GM12878 (cell line): Measurements from ENCODE around the gene CCDC85B.

Experiments used
- JUNB ChIP-seq: IDR thresholded peaks from 2 replicates; pipeline ENCODE4 v1.6.1; 2016; ENCODE audit warnings: antibody characterized with exemption, mild to moderate bottlenecking
- POLR2A ChIP-seq: IDR thresholded peaks from 2 replicates; pipeline ENCODE4 v1.6.1; 2011; ENCODE audit warnings: low read depth, mild to moderate bottlenecking, low read length
- POLR2AphosphoS5 ChIP-seq: IDR thresholded peaks from 2 replicates; pipeline ENCODE4 v1.6.1; 2011; ENCODE audit warnings: mild to moderate bottlenecking, low read length, inconsistent platforms
- TCF7 ChIP-seq: IDR thresholded peaks from 2 replicates; pipeline ENCODE4 v1.6.1; 2014; ENCODE audit warnings: antibody characterized with exemption, borderline replicate concordance
- TF ChIP-seq, protein P1 (sequence below): IDR thresholded peaks from 2 replicates; pipeline ENCODE4 v1.6.1; 2012; ENCODE audit warnings: improper control_type of control experiment, low read depth, low read length; ENCODE audit not compliant: insufficient replicate concordance
- TF ChIP-seq, protein P2 (sequence below): IDR thresholded peaks from 2 replicates; pipeline ENCODE4 v1.6.1; 2012; ENCODE audit warnings: low read length, inconsistent platforms
- TF ChIP-seq, protein P3 (sequence below), 3 experiments: IDR thresholded peaks in 2 of 3; conservative IDR thresholded peaks in 1 of 3; 2 replicates each; pipeline ENCODE4 v1.5.1; 2011; ENCODE audit warnings: low read depth in 3 of 3, low read length in 3 of 3, mild to moderate bottlenecking in 3 of 3, control low read depth in 2 of 3, moderate library complexity in 2 of 3, inconsistent platforms in 1 of 3, mixed read lengths in 1 of 3; ENCODE audit not compliant: control insufficient read depth in 2 of 3, insufficient read depth in 1 of 3; ENCODE audit errors: extremely low read depth in 1 of 3

DNA sequence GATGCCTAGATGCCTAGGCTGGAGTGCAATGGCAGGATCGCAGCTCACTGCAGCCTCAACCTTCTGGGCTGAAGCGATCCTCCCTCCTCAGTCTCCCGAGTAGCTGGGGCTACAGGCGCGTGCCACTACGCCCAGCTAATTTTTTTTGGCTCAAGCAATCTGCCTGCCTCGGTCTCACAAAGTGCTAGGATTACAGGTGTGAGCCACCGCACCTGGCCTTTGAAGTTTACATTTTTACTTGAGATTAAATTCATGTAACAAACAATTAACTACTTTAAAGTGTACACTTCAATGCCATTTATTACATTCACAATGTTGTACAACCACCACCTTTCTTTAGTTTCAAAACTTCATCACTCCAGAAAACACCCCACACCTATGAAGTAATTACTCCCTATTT is 13.2 kb downstream of the CCDC85B start:
- TF ChIP-seq POLR2AphosphoS5 (no peak), POLR2A (no peak), JUNB (no peak), TCF7 (no peak)
- TF ChIP-seq, protein P1, sequence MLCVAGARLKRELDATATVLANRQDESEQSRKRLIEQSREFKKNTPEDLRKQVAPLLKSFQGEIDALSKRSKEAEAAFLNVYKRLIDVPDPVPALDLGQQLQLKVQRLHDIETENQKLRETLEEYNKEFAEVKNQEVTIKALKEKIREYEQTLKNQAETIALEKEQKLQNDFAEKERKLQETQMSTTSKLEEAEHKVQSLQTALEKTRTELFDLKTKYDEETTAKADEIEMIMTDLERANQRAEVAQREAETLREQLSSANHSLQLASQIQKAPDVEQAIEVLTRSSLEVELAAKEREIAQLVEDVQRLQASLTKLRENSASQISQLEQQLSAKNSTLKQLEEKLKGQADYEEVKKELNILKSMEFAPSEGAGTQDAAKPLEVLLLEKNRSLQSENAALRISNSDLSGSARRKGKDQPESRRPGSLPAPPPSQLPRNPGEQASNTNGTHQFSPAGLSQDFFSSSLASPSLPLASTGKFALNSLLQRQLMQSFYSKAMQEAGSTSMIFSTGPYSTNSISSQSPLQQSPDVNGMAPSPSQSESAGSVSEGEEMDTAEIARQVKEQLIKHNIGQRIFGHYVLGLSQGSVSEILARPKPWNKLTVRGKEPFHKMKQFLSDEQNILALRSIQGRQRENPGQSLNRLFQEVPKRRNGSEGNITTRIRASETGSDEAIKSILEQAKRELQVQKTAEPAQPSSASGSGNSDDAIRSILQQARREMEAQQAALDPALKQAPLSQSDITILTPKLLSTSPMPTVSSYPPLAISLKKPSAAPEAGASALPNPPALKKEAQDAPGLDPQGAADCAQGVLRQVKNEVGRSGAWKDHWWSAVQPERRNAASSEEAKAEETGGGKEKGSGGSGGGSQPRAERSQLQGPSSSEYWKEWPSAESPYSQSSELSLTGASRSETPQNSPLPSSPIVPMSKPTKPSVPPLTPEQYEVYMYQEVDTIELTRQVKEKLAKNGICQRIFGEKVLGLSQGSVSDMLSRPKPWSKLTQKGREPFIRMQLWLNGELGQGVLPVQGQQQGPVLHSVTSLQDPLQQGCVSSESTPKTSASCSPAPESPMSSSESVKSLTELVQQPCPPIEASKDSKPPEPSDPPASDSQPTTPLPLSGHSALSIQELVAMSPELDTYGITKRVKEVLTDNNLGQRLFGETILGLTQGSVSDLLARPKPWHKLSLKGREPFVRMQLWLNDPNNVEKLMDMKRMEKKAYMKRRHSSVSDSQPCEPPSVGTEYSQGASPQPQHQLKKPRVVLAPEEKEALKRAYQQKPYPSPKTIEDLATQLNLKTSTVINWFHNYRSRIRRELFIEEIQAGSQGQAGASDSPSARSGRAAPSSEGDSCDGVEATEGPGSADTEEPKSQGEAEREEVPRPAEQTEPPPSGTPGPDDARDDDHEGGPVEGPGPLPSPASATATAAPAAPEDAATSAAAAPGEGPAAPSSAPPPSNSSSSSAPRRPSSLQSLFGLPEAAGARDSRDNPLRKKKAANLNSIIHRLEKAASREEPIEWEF = no peak
- TF ChIP-seq, protein P2, sequence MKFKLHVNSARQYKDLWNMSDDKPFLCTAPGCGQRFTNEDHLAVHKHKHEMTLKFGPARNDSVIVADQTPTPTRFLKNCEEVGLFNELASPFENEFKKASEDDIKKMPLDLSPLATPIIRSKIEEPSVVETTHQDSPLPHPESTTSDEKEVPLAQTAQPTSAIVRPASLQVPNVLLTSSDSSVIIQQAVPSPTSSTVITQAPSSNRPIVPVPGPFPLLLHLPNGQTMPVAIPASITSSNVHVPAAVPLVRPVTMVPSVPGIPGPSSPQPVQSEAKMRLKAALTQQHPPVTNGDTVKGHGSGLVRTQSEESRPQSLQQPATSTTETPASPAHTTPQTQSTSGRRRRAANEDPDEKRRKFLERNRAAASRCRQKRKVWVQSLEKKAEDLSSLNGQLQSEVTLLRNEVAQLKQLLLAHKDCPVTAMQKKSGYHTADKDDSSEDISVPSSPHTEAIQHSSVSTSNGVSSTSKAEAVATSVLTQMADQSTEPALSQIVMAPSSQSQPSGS = no peak
- TF ChIP-seq, protein P3, sequence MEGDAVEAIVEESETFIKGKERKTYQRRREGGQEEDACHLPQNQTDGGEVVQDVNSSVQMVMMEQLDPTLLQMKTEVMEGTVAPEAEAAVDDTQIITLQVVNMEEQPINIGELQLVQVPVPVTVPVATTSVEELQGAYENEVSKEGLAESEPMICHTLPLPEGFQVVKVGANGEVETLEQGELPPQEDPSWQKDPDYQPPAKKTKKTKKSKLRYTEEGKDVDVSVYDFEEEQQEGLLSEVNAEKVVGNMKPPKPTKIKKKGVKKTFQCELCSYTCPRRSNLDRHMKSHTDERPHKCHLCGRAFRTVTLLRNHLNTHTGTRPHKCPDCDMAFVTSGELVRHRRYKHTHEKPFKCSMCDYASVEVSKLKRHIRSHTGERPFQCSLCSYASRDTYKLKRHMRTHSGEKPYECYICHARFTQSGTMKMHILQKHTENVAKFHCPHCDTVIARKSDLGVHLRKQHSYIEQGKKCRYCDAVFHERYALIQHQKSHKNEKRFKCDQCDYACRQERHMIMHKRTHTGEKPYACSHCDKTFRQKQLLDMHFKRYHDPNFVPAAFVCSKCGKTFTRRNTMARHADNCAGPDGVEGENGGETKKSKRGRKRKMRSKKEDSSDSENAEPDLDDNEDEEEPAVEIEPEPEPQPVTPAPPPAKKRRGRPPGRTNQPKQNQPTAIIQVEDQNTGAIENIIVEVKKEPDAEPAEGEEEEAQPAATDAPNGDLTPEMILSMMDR (IDR thresholded peaks at IDR 0.05 in 2 of 3, conservative IDR thresholded peaks at IDR 0.05 in 1 of 3; ENCODE audit: control insufficient read depth in 2 of 3, extremely low read depth in 1 of 3, insufficient read depth in 1 of 3, low read depth in 3 of 3, low read length in 3 of 3) = no peak
